Stimulated activated CD4-positive, alpha-beta T cell treated with anti-CD3 and anti-CD28 coated beads, TNF-alpha, amount 100 ng/mL, for 48 hours (primary cell): Measurements from ENCODE around the gene CD226.
"Not testable (repeated sequence)": the region's sequence is repeated elsewhere in the genome, so short reads cannot be mapped to it uniquely, and the experiment has no call there.

Experiments
- DNase-seq, 3 donors: peaks; one replicate each; pipeline ENCODE4 v3.0.0-alpha.2; 2020; ENCODE audit warnings: low read depth in 3 of 3

CD226 gene

GRCh38 chr18:69956665-69957620 lies 9.3 kb upstream of the CD226 start:
- DNase-seq: no peak

- no peak for DNase-seq
These were observed 8.4 kb upstream of the CD226 start for GRCh38 chr18:69956057-69956456.

DNA sequence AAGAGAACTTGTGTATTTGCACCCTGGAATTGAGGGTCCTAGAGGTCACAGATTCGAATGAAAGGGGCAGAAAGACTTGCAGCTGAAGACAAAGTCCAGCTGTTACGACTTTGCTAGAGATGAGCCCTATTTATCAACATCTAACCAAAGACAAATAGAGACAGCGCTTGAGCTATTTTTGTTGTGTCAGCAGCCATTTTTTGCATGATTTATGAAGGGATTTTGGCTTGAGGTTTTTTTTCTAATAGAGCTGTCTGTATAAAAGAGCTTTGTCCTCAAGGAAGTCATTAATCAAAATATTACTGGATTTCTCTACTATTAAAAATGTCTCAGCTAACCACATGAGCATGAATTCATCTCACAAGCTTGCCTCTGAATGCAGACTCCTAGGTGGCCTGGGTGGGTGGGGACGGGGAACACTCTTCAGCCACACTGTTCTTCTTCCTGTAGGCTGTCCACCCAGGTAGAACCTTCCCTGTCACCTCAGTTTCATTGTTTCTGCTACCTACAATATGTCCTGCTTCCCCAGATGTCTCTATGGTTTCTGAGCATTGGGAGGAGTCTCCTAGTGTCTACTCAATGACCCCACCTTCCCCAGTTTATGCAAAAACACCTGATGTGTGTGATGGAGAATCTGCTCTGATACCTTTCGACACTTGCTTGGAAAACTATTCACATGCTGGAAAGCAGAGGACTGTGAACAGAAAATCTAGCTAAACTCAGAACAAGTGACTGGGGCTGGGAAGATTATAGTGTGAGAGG lies 7.2 kb upstream of the CD226 start:
- DNase-seq: no peak

DNA sequence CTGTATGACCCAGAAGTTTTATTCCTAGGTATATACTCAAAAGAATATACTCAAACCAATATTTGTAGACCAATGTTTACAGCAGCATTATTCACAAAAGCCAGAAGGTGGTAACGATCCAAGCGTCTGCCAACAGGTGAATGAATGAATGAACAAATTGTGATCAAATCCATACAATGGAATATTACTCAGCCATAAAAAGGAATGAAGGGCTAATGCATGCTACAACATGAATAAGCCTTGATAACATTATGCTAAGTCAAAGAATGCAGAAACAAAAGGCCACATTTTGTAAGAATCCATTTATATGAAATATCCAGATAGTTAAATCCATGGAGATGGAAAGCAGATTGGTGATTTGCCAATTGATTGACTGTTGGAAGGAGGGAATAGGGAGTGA lies 5.5 kb upstream of the CD226 start:
- no peak for DNase-seq

DNA sequence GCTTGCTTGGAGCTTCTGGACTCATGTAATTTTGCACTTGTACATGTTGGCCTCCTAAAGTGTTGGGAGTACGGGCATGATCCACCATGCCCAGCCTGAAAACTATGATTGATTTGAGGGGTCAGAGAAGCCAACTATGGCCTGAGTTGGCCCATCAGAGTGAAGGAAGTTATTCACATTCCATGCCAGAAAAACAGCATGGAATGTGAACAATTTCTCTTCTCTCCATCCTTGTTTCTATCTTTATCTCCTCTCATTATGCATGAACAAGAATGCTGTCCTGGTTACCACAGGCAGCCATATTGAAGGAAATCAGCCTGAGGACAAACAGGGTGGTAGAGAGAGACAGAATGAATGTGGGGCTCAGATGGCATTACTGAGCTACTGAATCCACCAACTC lies 3.5 kb upstream of the CD226 start:
- DNase-seq: no peak

DNA sequence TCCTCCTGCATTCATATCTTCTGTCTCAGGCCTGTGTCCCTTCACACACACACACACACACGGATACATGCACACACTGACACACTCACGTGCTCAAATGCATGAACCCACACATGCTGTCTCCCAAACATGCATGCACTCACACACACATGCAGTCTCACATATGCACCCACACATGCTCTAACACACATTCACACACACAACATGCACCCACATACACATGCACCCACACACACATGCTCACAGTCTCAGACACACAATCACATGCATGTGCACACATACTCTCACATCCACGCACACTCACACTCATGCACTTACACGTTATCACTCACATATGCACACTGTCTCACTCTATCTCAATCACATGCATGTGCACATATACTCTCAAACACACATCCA lies 1.9 kb upstream of the CD226 start:
- DNase-seq: no peak

DNA sequence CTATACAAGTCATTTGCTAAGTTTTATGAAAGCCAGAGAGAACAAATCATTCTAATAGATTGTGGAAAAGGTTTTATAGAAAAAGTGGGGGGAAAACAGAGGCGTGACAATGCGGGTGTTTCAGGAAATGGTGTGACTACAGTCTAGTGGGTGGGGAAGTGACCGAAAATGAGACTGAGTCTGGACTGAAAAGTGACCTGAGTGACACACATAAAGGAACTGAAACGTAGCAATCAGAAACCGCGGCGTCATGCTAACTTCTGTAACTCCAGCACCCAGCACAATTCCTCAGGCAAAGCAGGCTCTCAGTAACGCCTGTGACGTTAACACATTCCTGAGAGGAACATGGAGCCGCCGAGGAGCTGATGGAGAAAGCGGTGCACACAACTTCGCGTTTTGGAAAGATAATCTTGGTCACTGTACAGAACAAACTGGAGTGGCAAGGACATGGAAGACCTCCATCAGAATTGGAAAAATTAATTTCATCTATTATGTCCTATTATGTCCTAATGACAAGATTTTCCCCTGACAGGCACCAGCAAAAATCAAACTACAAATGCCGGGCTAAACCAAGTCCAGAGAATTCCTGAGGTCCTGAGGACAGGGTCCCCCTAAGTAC lies 1.4 kb upstream of the CD226 start:
- DNase-seq: peak in 1 of 3 donors; percentile 48

GRCh38 chr18:69948256-69948655 lies 583 bp upstream of the CD226 start:
- no peak for DNase-seq

GRCh38 chr18:69946608-69947155 lies 991 bp downstream of the CD226 start:
- no peak for DNase-seq

DNA sequence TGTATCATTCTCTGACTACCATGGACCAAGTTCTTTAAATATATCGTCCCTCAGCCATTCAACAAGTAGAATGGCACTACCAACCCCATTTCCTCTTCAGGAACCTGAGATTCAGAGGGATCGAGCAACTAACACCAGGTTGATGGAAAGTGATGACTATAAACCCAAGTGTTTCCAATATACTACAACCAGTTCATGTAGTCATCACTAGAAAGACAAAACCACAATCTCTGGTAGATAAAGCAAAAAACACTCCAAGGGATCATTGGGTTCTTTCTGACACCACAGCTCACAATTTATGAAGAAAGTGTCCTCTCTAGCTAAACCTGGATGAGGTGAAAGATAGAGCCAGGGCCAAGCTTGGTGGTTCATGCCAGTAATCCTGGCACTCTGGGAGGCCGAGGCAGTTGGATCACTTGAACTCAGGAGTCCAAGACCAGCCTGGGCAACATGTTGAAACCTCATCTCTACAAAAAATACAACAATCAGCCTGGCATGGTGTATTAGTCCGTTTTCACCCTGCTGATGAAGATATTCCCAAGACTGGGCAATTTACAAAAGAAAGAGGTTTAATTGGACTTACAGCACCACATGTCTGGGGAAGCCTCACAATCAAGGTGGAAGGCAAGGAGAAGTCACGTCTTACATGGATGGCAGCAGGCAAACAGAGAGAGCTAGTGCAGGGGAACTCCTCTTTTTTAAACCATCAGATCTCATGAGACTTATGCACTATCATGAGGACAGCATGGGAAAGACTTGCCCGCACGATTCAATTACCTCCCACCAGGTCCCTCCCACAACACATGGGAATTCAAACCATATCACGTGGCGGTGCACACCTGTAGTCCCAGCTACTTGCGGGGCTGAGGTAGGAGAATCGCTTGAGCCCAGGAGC lies 2.2 kb downstream of the CD226 start:
- DNase-seq: no peak

- DNase-seq: no peak
These were observed 3.2 kb downstream of the CD226 start for GRCh38 chr18:69944436-69944835.

DNA sequence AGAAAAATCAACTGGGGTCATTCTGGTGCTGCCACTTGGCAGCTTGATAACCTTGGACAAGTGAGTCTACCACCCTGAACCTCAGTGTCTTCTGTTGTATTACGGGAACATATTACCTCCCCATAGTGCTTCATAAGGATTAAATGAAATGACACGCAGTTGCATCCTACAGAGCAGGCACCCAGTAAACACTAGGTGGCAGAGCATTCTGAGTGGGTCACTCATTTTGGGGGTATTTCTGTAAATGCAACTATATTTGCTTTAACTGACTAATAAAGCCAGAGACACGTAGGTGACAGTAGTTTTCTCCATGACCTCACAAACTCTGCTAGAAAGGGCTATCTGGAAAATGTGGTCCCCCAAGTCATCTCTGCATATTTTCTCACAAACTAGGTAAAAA lies 4.7 kb downstream of the CD226 start:
- no peak for DNase-seq

GRCh38 chr18:69941183-69941582 lies 6.5 kb downstream of the CD226 start:
- DNase-seq: no peak

- not testable (repeated sequence) for DNase-seq
These were observed 7.9 kb downstream of the CD226 start for GRCh38 chr18:69939812-69940211.

- no peak for DNase-seq
These were observed 11.5 kb downstream of the CD226 start for GRCh38 chr18:69936191-69936558.

DNA sequence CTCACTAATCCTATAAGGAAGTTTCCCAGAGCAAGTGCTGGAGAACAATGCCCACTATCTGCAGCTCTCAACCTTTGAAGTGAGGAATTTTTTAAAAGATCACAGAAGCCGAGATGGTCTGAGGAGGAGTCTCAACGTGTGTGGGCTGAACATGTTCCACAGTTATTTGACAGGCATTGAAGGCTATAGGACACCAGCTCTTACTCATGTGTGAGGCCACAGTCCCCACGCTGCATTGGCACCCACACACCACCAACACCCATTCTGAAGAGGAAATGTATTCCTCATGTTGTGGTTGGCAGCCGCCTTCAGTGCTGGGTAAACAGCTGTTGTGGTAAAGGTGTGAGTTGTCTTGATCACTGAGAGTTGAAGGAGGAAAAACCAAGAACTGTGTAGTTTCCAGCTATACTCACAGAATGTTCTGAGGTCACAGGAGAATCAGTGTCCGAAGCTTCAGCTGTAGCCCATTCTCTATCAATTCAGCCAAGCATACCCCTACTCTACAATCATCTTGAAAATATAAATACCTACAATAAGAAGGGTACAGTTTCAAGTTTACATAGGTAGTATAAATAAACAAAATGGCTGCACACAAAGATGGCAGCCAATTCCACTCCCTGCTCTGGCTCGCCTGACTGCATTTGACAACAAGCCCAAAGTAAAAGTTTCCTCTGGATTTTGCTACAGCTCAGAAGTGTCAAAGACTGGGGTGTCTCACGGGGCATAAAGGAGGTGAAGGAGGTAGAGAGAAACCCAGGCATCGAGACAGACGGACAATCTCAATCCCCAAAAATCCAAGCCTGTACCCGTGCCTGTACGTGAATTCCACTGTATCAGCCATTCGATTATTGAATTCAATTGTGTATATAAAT lies 12.1 kb downstream of the CD226 start:
- peak; percentile 67 to 84 (median 67) for DNase-seq

- DNase-seq: no peak
These were observed 12.9 kb downstream of the CD226 start for GRCh38 chr18:69934601-69935265.

DNA sequence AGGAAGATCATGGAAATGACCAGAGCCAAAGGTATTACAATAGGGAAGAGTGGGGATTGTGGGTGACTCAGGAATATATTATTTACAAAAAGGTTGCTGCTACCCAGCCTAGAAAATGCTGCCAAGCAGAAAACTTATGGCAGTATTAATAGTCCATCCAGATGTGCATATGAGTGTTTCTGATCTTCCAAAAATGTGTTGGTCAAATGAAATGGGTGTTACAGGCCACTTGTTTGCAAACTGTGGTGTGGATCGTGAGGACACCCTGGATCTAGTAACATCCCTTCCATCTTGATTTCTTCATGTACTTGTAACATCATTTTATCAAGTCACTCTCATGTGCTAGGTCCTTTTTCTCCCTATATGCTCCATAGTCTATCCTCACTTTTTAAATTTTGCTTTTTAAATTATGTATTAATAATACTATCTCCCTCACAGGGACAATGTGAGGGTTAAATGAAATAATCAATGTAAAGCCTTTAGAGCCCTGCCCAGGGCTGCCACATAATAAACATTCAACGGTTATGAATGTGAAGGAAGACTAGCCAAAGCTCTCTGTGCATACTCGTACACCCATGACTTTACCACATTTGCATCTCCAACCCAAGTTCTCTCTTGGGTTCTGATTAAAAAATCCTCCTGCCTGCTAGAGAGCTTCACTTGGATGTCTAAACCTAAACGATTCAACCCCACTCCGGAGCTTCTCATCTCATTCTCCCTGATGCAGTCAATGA lies 18.5 kb downstream of the CD226 start:
- DNase-seq: no peak

DNA sequence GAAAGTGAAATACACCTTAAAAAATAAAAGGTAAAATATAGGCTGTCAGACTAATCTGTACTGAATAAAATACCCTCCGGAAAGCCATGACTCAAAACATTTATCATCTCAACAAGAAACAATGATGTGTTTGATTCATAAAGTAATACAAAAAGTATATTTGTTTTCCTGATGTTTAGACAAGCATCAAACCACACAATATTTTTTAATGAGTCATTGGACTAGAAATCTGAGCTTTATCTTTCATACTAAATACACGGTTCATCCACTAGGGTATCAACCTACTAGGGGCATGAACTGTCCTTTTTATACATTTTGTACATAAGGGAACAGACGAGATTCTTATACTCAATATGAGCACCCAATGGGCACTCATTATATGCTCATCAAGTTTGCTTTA lies 31.3 kb downstream of the CD226 start:
- no peak for DNase-seq
